Upper lobe of left lung (tissue), 6 donors: Measurements from ENCODE around the gene PI16. TPM values are rescaled to one million over a fixed set of nuclear protein-coding genes. Genes with fewer than 3 reads are reported as not detected.

Source experiments
- ATAC-seq, 2 donors: fragments of 200-7000 bp; cut with Tn5 transposase; one replicate each; pipeline ENCODE4 v1.9.1; 2022; ENCODE audit warnings: mild to moderate bottlenecking in 2 of 2, moderate library complexity in 2 of 2; ENCODE audit not compliant: low FRiP score in 2 of 2
- DNase-seq, 2 donors: peaks; one replicate each; pipeline ENCODE4 v3.0.0-alpha.2; 2019 to 2020
- H3K27ac ChIP-seq, 4 donors: fragments of 200-600 bp; sonication (generic); one replicate each; pipeline ENCODE4 v1.5.1; 2016 to 2019
- H3K27me3 ChIP-seq, 4 donors: fragments of 200-600 bp; sonication (generic); one replicate each; pipeline ENCODE4 v1.5.1; 2017 to 2019
- H3K36me3 ChIP-seq, 4 donors: fragments of 200-600 bp; sonication (generic); one replicate each; pipeline ENCODE4 v1.5.1; 2016 to 2019
- H3K4me1 ChIP-seq, 4 donors: fragments of 200-600 bp; sonication (generic); one replicate each; pipeline ENCODE4 v1.5.1; 2018 to 2019
- H3K4me3 ChIP-seq, 4 donors: fragments of 200-600 bp; sonication (generic); one replicate each; pipeline ENCODE4 v1.5.1; 2017 to 2019; ENCODE audit warnings: mild to moderate bottlenecking in 2 of 4, moderate library complexity in 1 of 4
- H3K9me3 ChIP-seq, 4 donors: fragments of 200-600 bp; sonication (generic); one replicate each; pipeline ENCODE4 v1.5.1; 2018 to 2019
- EP300 ChIP-seq, 4 donors: sonication (generic); formaldehyde crosslinking; IDR thresholded peaks; one replicate each; pipeline ENCODE4 v1.5.1; 2017; ENCODE audit warnings: antibody characterized with exemption in 4 of 4, control low read depth in 2 of 4
- POLR2A ChIP-seq, 4 donors: fragments of 450-650 bp; IDR thresholded peaks; one replicate each; pipeline ENCODE4 v1.5.1; 2016 to 2017; ENCODE audit warnings: antibody characterized with exemption in 4 of 4, mild to moderate bottlenecking in 2 of 4
- POLR2AphosphoS5 ChIP-seq, 2 donors: sonication (generic); formaldehyde crosslinking; IDR thresholded peaks; one replicate each; pipeline ENCODE4 v1.5.1; 2017; ENCODE audit warnings: antibody characterized with exemption in 2 of 2
- WGBS, 2 donors: methylation state at CpG; one replicate each; pipeline ENCODE4 v1.1.5; 2017 to 2018; 5-methylcytosine and 5-hydroxymethylcytosine counted together
- total RNA-seq, 6 donors: library from RNA; depleted of rRNA in 4 of 6; stranded (reverse); fragments of >200 nt in 4 of 6; gene quantifications; one replicate each; pipeline versions ENCODE4 v1.1.0 to v1.2.1, GENCODE V29; 2016 to 2021
- TF ChIP-seq, protein P1 (sequence below), 6 experiments: fragments of 450-650 bp in 4 of 6; fragments of 200-600 bp in 2 of 6; sonication (generic) in 2 of 6; IDR thresholded peaks; one replicate each; pipeline ENCODE4 v1.5.1; 2016 to 2019; ENCODE audit warnings: antibody characterized with exemption in 6 of 6
- donor health status: DM: no; HTN: no; CAD: no; lungs with moderate emphysema.
- donor health status: DM: no; HTN: yes; CAD: no; lungs with severe emphysema.

The PI16 gene
- total RNA-seq, 6 donors from 2014 or later: 0.44 to 78.9 (median 4.7) TPM; not detected in 1

- TF ChIP-seq EP300 (IDR thresholded peaks at IDR 0.05) (peak in 1 of 4 donors; percentile 72), POLR2AphosphoS5 (IDR thresholded peaks at IDR 0.05) (peak in 1 of 2 donors; percentile 19), POLR2A (IDR thresholded peaks at IDR 0.05) (no peak)
- TF ChIP-seq, protein P1, sequence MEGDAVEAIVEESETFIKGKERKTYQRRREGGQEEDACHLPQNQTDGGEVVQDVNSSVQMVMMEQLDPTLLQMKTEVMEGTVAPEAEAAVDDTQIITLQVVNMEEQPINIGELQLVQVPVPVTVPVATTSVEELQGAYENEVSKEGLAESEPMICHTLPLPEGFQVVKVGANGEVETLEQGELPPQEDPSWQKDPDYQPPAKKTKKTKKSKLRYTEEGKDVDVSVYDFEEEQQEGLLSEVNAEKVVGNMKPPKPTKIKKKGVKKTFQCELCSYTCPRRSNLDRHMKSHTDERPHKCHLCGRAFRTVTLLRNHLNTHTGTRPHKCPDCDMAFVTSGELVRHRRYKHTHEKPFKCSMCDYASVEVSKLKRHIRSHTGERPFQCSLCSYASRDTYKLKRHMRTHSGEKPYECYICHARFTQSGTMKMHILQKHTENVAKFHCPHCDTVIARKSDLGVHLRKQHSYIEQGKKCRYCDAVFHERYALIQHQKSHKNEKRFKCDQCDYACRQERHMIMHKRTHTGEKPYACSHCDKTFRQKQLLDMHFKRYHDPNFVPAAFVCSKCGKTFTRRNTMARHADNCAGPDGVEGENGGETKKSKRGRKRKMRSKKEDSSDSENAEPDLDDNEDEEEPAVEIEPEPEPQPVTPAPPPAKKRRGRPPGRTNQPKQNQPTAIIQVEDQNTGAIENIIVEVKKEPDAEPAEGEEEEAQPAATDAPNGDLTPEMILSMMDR (IDR thresholded peaks at IDR 0.05): no peak
- peaks cover 20 to 51% (median 29%) of the 10 kb centered on the region in 4 donors for H3K4me1 ChIP-seq
- H3K27ac ChIP-seq: peak overlapping the region; percentile 52 to 71 (median 58)
- WGBS, 2 donors: 46 to 65% methylated on average over 5 of the region's 5 CpGs
- H3K27me3 ChIP-seq: no peaks in the 10 kb centered on the region
- no peak overlapping the region for H3K4me3 ChIP-seq
- no peak for DNase-seq
- no peak for ATAC-seq
- peaks cover 10 to 89% (median 47%) of the 10 kb centered on the region in 4 donors for H3K36me3 ChIP-seq
- no peaks in the 10 kb centered on the region for H3K9me3 ChIP-seq
These were observed 34.0 kb upstream of the PI16 start for GRCh38 chr6:36920546-36920945.

DNA sequence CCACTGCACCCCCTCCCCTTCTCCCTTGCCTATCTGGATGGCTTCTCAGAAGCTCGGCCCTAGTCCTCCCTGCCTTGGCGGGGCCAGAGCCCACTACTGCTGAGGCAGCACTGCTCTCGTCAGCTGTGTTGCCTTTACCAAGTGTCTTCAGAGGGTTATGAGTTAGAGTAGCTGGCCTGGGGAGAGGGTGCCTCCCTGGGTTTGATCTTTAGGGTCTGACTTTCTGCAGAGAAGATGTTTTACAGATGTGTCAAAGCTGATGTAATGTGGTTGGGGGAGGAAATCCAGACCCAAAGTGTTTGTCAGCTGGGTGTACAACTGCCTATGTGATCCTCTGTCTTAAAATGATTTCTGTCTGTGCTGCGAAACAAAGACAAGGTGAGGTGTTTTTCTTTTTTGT is 30.4 kb upstream of the PI16 start:
- ATAC-seq (peak in 1 of 2 donors; percentile 67), DNase-seq (no peak)
- Histone ChIP-seq H3K9me3 (no peaks in the 10 kb centered on the region), H3K36me3 (peaks cover 10 to 61% (median 30%) of the 10 kb centered on the region in 4 donors), H3K4me1 (peaks cover 8 to 30% (median 19%) of the 10 kb centered on the region in 4 donors), H3K27me3 (no peaks in the 10 kb centered on the region), H3K4me3 (no peak overlapping the region), H3K27ac (no peak overlapping the region)
- WGBS, 2 donors: 90 to 99% methylated on average over 4 of the region's 4 CpGs
- TF ChIP-seq POLR2AphosphoS5 (IDR thresholded peaks at IDR 0.05) (no peak), EP300 (IDR thresholded peaks at IDR 0.05) (no peak), POLR2A (IDR thresholded peaks at IDR 0.05) (no peak)
- TF ChIP-seq, protein P1 (IDR thresholded peaks at IDR 0.05): no peak

- Histone ChIP-seq H3K4me3 (no peak overlapping the region), H3K27me3 (no peaks in the 10 kb centered on the region), H3K4me1 (peaks cover 8 to 28% (median 18%) of the 10 kb centered on the region in 4 donors), H3K36me3 (peaks cover 10 to 54% (median 30%) of the 10 kb centered on the region in 4 donors), H3K27ac (no peak overlapping the region), H3K9me3 (no peaks in the 10 kb centered on the region)
- no peak for DNase-seq
- WGBS, 2 donors: 80 to 82% methylated on average over 5 of the region's 5 CpGs
- no peak for TF ChIP-seq POLR2A (IDR thresholded peaks at IDR 0.05)
- TF ChIP-seq POLR2AphosphoS5 (IDR thresholded peaks at IDR 0.05): no peak
- TF ChIP-seq, protein P1 (IDR thresholded peaks at IDR 0.05): no peak
- no peak for TF ChIP-seq EP300 (IDR thresholded peaks at IDR 0.05)
- ATAC-seq: no peak
These were observed 29.7 kb upstream of the PI16 start for GRCh38 chr6:36924778-36925374.

DNA sequence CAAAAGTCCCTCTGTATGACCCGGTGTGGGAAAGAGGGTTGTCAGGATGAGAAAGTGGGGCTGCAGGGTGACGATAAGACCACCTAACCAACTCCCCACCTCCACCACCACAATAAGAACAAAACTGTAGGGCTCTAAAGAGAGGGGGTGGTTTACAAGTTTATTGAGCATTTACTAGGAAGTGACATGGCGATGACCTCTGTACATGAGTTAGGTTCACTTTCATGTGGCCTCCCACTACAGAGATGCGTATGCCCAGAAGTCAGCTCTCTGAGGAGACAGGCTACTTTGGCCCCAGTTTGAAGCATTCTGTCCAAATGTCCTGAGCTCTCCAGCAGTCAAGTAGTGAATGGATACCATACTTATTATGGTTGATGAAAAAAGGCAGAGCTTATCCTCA is 28.7 kb upstream of the PI16 start:
- WGBS, 2 donors: 90 to 97% methylated on average over 4 of the region's 4 CpGs
- TF ChIP-seq, protein P1 (IDR thresholded peaks at IDR 0.05): no peak
- TF ChIP-seq POLR2AphosphoS5 (IDR thresholded peaks at IDR 0.05) (no peak), POLR2A (IDR thresholded peaks at IDR 0.05) (no peak), EP300 (IDR thresholded peaks at IDR 0.05) (no peak)
- H3K36me3 ChIP-seq: peaks cover 10 to 48% (median 27%) of the 10 kb centered on the region in 4 donors
- peaks cover 4 to 28% (median 14%) of the 10 kb centered on the region in 4 donors for H3K4me1 ChIP-seq
- no peaks in the 10 kb centered on the region for H3K9me3 ChIP-seq
- no peak for ATAC-seq
- H3K27ac ChIP-seq: no peak overlapping the region
- H3K4me3 ChIP-seq: no peak overlapping the region
- H3K27me3 ChIP-seq: no peaks in the 10 kb centered on the region
- no peak for DNase-seq
